ENCODE data around the gene SPEM2. TPM values are rescaled to one million over a fixed set of nuclear protein-coding genes. Genes with fewer than 3 reads are reported as not detected.
"Not testable (repeated sequence)": the region's sequence is repeated elsewhere in the genome, so short reads cannot be mapped to it uniquely, and the experiment has no call there.

SPEM2 gene
- total RNA-seq, 1 donor from 2014 or later: not detected

- DNase-seq (ENCODE audit: low spot score): no peak
Measured at GRCh38 chr17:7442142-7442541, 16.7 kb downstream of the SPEM2 start.

DNA sequence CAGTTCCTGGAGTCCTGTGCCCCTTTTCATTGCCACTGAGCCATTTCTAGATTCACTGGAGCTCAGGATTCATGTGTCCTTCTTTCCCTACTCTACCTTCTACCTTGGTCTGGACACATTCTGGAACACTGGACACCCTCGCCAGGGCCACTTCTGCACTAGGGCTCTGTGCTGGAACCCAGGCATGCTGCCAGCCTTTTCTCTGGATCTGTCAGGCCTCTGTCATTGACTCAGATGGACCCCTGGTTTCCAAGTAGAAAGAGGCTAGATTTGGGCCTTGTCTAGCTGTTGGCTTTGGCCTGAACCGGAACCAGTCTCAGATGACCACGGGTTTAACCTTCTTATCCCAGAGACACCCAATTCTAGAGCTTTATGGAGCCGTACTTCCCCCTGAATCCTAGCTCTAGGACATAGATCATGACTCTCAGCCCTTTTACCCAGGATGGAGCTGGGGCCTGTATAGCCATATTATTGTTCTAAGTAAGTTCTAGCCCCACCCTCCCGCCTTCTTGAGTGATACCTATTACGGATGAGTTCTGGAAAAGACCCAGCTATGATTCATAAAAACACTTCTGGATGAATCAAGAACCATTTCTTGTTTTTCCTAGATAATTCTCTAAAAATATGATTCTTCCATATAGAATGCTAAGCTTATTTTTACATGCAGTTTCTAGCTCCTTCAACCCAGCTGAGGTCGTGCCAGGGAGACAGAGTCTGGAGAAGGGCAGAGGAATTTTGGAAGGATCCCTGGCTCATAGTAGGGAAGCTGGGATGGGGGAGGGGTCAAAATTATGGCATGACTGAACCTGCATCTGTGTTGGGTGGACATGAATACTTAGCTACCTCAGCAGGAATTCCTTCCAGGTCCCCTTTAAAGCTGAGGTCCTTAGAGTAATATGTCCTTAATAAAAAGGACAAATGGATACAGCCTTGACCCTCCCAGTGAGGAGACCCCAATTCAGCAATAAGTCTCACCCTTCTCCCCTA, 18.4 kb downstream of the SPEM2 start:
- no peak for DNase-seq (ENCODE audit: low spot score)

DNA sequence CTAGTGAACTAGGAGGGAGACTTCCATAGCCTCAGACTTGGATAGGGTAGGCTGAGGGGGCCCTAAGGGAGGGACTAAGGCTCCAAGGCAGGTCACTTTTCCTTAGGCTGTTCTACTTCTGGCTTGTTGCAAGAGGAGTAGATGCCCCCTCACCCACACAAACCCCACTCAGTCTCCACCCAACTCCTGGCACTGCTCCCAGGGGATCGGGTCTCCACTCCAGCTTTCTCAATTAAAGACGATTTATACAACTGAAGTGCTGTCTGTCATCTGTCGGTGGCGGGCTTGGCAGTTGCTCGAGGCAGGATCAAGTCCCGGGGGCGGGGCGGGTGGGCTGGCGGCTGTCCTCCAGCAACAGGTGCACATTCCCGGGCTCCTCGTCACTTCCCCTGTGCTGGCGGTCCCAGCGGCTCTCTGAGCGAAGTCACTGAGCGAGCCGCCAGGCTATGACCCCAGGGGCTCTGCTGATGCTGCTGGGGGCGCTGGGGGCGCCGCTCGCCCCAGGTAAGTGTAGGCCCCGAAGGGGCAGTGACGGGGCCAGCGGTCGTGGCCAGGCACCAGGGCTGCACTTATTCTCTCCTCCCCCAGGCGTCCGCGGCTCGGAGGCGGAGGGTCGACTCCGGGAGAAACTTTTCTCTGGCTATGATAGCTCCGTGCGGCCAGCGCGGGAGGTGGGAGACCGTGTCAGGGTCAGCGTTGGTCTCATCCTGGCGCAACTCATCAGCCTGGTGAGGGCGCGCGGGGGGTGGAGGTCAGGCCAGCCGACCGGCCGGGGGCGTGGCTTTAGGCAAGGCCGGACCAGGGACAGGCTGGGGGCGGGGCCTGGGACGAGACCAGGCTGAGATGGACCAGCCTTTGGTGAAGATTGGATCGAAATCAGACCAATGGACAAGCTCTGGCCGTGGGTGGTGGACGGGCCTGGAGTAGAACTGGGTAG, 19.5 kb downstream of the SPEM2 start, which contains the start of gene CHRNB1:
TSS of gene CHRNB1 (plus strand) at position 380 of the 937 bp plus-strand sequence. CDS start at position 447, 67 bp downstream.
- peak; percentile 60 for DNase-seq (ENCODE audit: low spot score)

DNA sequence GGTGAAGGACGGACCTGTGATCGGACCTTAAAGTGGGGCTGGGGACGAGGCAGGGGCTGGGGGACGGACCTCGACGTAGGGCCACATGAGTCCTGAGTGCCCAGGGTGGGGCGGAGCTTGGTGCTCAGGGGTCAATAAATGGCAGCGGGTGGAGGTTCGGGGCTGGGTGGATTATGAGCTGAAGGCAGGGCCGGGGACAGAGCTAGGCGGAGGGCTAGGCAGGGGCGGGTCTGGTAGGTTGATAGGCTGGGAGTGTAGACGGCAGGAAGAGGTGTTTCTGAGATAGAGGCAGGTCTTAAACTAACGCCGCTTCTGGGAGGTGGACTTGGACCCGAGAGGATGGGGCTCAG, 20.2 kb downstream of the SPEM2 start:
- no peak for DNase-seq (ENCODE audit: low spot score)

- DNase-seq (ENCODE audit: low spot score): no peak
Measured at GRCh38 chr17:7448461-7448860, 23.0 kb downstream of the SPEM2 start.

DNA sequence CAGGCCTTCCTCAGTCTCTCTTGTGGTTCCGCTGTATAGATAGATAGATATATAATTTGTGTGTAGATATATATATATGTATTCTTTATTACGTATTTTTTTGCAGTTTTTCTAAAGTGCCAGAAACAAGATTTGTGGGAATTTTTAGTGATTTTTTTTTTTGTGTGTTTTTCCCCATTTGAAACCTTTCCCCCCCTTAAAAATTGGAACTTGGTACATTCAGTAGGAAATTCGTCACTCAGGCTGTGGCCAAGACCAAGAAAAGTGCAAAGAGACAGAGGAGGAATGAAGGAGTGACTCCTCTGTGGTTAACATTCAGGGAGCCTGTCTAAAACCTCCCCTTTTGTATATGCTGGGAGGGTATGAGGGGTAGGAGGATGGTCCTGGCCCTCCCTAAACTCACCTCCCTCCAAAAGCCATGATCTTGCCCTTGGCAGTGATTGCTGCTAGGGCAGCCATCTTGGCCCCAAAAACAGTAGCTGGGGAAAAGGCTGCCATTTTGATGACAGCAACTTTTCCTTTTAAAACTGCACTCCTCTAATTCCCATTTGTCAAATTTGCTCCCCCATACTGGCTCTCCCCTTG, 34.6 kb downstream of the SPEM2 start:
- no peak for DNase-seq (ENCODE audit: low spot score)

- no peak for DNase-seq (ENCODE audit: low spot score)
Measured at GRCh38 chr17:7460850-7461660, 35.6 kb downstream of the SPEM2 start.

DNA sequence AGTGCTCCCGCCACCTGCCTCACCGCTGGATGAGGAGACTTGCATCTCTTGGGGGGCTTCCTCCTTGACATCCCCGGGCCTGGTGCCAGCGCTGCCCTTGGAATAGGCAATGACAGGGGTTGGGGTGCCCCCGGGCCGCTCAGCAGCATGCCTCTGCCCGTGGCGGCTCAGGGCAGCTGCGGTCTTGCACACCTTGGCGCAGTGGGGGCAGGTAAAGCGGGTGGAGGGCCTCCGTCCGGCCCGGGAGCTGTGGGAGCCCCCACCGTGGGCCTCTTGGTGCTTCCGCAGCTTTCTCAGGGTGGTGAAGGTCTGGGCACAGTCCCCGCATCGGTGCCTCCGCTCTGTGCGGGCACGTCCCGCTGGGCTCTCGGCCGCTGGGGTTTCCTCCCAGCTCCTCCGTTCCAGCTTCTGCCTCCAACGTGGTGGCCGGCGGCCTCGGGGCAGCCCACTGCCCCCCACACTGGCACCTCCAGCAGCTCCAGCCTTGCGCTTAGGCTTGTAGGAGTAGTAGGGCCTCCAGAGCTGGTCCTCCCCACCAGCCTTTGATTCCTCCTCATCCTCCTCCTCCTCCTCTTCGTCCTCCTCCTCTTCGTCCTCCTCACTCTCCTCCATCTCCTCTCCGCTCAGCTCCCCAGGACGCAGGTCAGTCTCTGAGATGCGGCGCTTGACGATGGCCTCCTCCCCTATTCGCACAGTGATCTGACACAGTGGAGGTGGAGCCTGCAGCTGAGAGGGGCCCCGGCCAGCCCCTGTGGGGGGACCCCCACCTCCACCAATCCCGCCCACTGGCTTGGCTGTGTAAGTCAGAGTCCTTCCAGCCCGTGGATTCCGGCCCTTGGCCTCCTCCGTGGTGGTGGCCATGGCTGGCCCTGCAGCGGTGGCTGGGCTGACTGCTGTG, 37.3 kb downstream of the SPEM2 start:
- DNase-seq (ENCODE audit: low spot score): no peak

DNA sequence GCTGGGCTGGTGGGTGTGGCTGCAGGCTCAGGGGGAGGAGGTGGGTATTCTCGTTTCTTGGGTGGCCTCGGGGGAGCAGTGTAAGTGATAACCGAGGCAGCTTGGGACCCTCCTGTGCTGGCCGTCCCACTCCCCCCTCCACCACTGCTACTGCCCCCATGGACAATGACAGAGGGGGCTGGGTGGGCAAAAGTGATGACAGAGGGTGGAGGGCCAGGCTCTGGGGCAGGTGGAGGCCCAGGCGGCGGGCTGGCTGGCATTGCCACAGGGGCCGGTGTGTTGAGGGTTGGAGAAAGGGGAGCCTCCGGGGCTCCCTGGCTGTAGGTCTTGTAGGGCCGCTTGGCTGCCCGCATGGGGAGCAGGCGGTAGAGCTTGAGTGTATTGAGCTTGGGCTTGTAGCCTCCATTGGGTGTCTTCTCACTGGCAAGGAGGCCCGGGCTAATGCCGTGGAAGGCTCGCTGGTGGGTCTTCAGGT, 38.0 kb downstream of the SPEM2 start:
- no peak for DNase-seq (ENCODE audit: low spot score)

DNA sequence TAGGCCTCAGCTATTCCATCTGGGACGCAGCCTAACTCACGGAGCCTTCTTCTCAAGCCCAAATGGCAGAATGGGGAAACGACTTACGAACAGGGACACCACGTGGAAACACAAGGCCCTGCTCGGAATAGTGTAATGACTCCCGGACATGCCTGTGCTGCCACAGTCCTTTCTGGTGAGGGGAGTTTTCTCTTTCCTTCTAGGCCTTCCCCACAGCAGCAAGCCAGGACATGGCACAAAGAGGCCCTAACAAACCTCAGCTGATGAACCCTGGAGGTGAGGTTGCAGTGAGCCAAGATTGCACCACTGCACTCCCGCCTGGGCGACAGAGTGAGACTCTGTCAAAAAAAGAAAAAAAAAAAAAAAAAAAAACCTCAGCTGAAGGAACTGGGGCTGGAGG, 38.7 kb downstream of the SPEM2 start:
- DNase-seq (ENCODE audit: low spot score): no peak

DNA sequence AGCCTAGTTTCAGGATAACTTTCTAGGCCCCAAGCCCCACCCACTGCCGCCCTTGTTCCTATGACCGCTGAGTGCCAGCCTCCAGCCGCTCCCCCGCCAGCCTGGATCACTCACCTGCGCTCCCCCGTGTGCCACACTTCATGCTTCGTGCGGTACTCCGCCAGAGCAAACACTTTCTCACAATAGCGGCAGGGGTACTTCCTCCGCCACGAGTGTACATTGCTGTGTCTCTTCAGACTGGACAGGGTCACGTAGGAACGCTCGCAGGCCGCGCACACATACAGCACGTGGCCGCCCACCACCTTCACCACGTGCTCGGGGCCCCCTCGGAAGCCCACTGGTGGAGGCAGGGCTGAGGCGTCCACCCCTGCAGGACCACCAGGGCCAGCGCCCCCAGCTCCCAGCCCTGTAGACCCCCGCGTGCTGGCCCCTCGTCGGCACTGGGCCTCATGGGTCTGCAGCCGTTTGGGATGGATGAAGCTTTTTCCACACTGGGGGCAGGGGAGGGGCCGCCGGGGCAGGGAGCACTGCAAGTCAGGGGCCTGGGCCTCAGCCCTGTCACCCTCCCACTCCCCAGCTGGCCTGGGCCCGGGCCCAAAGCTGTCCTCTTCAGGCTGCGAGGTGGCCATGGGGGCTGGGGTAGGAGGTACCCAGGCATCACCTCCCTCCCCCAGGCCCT, 40.3 kb downstream of the SPEM2 start:
- no peak for DNase-seq (ENCODE audit: low spot score)

- DNase-seq (ENCODE audit: low spot score): no peak
Measured at GRCh38 chr17:7466318-7466638, 40.9 kb downstream of the SPEM2 start.

GRCh38 chr17:7466639-7467341, 41.4 kb downstream of the SPEM2 start:
- peak; percentile 68 for DNase-seq (ENCODE audit: low spot score)

DNA sequence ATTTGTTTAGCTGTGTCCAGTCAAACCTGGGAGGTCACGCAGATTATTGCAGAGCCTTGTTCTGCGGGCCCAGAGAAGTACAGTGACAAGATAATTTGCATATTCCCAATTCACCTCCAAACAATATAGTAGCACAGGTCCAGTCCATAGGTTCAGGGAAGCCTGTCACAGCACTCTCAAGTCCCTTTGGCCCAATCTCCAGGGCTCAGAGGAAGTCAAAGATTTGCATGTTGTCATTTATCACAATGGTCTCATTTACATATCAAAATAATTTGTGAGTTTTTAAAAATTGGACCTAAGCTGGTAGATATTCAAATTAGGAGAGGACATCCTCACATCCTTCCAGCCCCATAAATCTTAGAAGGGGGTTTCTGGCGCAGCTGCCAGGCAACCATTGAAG, 42.1 kb downstream of the SPEM2 start:
- DNase-seq (ENCODE audit: low spot score): no peak

GRCh38 chr17:7468290-7468689, 42.9 kb downstream of the SPEM2 start:
- peak; percentile 34 for DNase-seq (ENCODE audit: low spot score)

- DNase-seq (ENCODE audit: low spot score): no peak
Measured at GRCh38 chr17:7468804-7469389, 43.5 kb downstream of the SPEM2 start.

DNA sequence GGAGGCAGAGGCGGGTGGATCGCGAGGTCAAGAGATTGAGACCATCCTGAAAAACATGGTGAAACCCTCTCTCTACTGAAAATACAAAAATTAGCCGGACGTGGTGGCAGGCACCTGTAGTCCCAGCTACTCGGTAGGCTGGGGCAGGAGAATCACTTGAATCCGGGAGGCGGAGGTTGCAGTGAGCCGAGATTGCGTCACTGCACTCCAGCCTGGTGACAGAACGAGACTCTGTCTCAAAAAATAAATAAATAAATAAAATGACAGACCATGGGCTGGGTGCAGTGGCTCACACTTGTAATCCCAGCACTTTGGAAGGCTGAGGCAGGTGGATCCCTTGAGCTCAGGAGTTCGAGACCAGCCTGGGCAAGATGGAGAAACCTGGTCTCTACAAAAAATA, 44.4 kb downstream of the SPEM2 start:
- DNase-seq (ENCODE audit: low spot score): not testable (repeated sequence)

GRCh38 chr17:7470457-7470973, 45.1 kb downstream of the SPEM2 start:
- not testable (repeated sequence) for DNase-seq (ENCODE audit: low spot score)
